Body of pancreas (tissue), 4 donors: ENCODE data around the gene BCAR1. TPM values are rescaled to one million over a fixed set of nuclear protein-coding genes. Genes with fewer than 3 reads are reported as not detected.
A peak's percentile ranks its signal among the peaks of the same experiment; 100 is the strongest.

Experiments
- ATAC-seq: fragments of 150-250 bp; one replicate; pipeline ENCODE4 v1.9.1; 2016
- DNase-seq, 4 donors: peaks; one replicate each; pipeline ENCODE4 v3.0.0-alpha.2; 2019
- H3K27ac ChIP-seq, 4 donors: fragments of 200-600 bp; sonication (generic); 1 replicate in 3 of 4; 2 replicates in 1 of 4; pipeline versions ENCODE4 v1.5.1 to v1.6.1; 2016 to 2019; ENCODE audit warnings: mild to moderate bottlenecking in 1 of 4, mixed read lengths in 1 of 4, moderate library complexity in 1 of 4
- H3K27me3 ChIP-seq, 2 donors: fragments of 200-600 bp; sonication (generic); one replicate each; pipeline ENCODE4 v1.6.0; 2016; ENCODE audit warnings: mild to moderate bottlenecking in 1 of 2
- H3K36me3 ChIP-seq, 2 donors: fragments of 200-600 bp; sonication (generic); replicated peaks in 1 of 2; 2 replicates each; pipeline ENCODE4 v1.5.1; 2016; ENCODE audit warnings: low read depth in 2 of 2; ENCODE audit not compliant: insufficient read depth in 1 of 2
- H3K4me1 ChIP-seq: fragments of 200-600 bp; sonication (generic); one replicate; pipeline ENCODE4 v1.6.0; 2016
- H3K4me3 ChIP-seq, 2 donors: fragments of 200-600 bp; sonication (generic); 1 replicate in 1 of 2; 2 replicates in 1 of 2; pipeline ENCODE4 v1.5.1; 2016 to 2019
- H3K9me3 ChIP-seq, 3 donors: fragments of 200-600 bp; sonication (generic); 1 replicate in 2 of 3; 2 replicates in 1 of 3; pipeline ENCODE4 v1.5.1; 2016
- CTCF ChIP-seq, 7 experiments: fragments of 450-650 bp in 4 of 7; fragments of 200-600 bp in 3 of 7; sonication (generic) in 3 of 7; IDR thresholded peaks; one replicate each; pipeline ENCODE4 v1.5.1; 2016 to 2019; ENCODE audit warnings: antibody characterized with exemption in 7 of 7
- POLR2A ChIP-seq, 3 donors: fragments of 450-650 bp; IDR thresholded peaks; one replicate each; pipeline ENCODE4 v1.6.1; 2016; ENCODE audit warnings: antibody characterized with exemption in 3 of 3, mild to moderate bottlenecking in 2 of 3
- WGBS, 2 donors: methylation state at CpG; one replicate each; pipeline ENCODE4 v1.1.5; 2017; 5-methylcytosine and 5-hydroxymethylcytosine counted together
- intact Hi-C: fragments of 100-400 bp; cut with DNase I; formaldehyde crosslinking; loops from one replicate; pipeline ENCODE4 v1.15.1; 2023
- total RNA-seq, 2 donors: library from RNA; depleted of rRNA; stranded (reverse); fragments of >200 nt; gene quantifications; one replicate each; pipeline ENCODE4 v1.1.0, GENCODE V29; 2016

Gene BCAR1
- total RNA-seq, 2 donors from 2014 or later = 61.0 to 72.8 TPM

- intact Hi-C loops = no loop called here
- Histone ChIP-seq H3K36me3 (no peaks in the 10 kb centered on the region), H3K9me3 (no peaks in the 10 kb centered on the region), H3K27ac (no peak overlapping the region), H3K4me1 (peaks cover 63% of the 10 kb centered on the region), H3K4me3 (no peak overlapping the region), H3K27me3 (no peaks in the 10 kb centered on the region)
- DNase-seq = no peak
- TF ChIP-seq POLR2A (IDR thresholded peaks at IDR 0.05) (no peak), CTCF (IDR thresholded peaks at IDR 0.05) (no peak)
- no peak for ATAC-seq
- 100% methylated on average over 3 of the region's 3 CpGs; no CpG with 5 or more reads in 1 of the 2 donors for WGBS, 2 donors
Measured at GRCh38 chr16:75261590-75262078, 10.2 kb upstream of the BCAR1 start.

GRCh38 chr16:75260851-75261589 lies 9.6 kb upstream of the BCAR1 start:
- DNase-seq (peak in 1 of 4 donors; percentile 17), ATAC-seq (no peak)
- Histone ChIP-seq H3K27ac (no peak overlapping the region), H3K4me1 (peaks cover 63% of the 10 kb centered on the region), H3K27me3 (no peaks in the 10 kb centered on the region), H3K36me3 (no peaks in the 10 kb centered on the region), H3K4me3 (no peak overlapping the region), H3K9me3 (no peaks in the 10 kb centered on the region)
- TF ChIP-seq POLR2A (IDR thresholded peaks at IDR 0.05) (no peak), CTCF (IDR thresholded peaks at IDR 0.05) (no peak)
- WGBS, 2 donors = 73 to 92% methylated on average over 5 to 10 of the region's 10 CpGs
- intact Hi-C loops = no loop called here

- Histone ChIP-seq H3K4me3 (no peak overlapping the region), H3K27ac (no peak overlapping the region), H3K4me1 (peaks cover 66% of the 10 kb centered on the region), H3K9me3 (no peaks in the 10 kb centered on the region), H3K36me3 (no peaks in the 10 kb centered on the region), H3K27me3 (no peaks in the 10 kb centered on the region)
- intact Hi-C loops = loop anchor here (10.0 kb wide), 1 partner anchor 46 kb away; no protein-coding TSS in a partner anchor
- TF ChIP-seq POLR2A (IDR thresholded peaks at IDR 0.05) (no peak), CTCF (IDR thresholded peaks at IDR 0.05) (no peak)
- ATAC-seq (no peak), DNase-seq (peak in 1 of 4 donors; percentile 15)
- WGBS, 2 donors = 92% methylated on average over 6 of the region's 6 CpGs
Measured at GRCh38 chr16:75258807-75259141, 7.3 kb upstream of the BCAR1 start.

GRCh38 chr16:75257886-75258806 lies 6.7 kb upstream of the BCAR1 start:
- ATAC-seq (no peak), DNase-seq (no peak)
- Histone ChIP-seq H3K27ac (peak overlapping the region in 1 of 4 donors; percentile 15), H3K4me1 (peaks cover 66% of the 10 kb centered on the region), H3K9me3 (no peaks in the 10 kb centered on the region), H3K4me3 (no peak overlapping the region), H3K27me3 (no peaks in the 10 kb centered on the region), H3K36me3 (no peaks in the 10 kb centered on the region)
- 83 to 84% methylated on average over 19 to 21 of the region's 21 CpGs for WGBS, 2 donors
- TF ChIP-seq POLR2A (IDR thresholded peaks at IDR 0.05) (no peak), CTCF (IDR thresholded peaks at IDR 0.05) (no peak)
- intact Hi-C loops = loop anchor here (10.0 kb wide), 1 partner anchor 47 kb away; no protein-coding TSS in a partner anchor
